GM12891 (cell line): Measurements from ENCODE around the gene PCNX1.
"Not testable (repeated sequence)": the region's sequence is repeated elsewhere in the genome, so short reads cannot be mapped to it uniquely, and the experiment has no call there.

Source experiments
- POLR2A ChIP-seq: IDR thresholded peaks from 2 replicates; pipeline ENCODE4 v1.6.1; 2011; ENCODE audit warnings: low read depth, low read length, control low read depth
- TAF1 ChIP-seq: IDR thresholded peaks from 2 replicates; pipeline ENCODE4 v1.6.1; 2011; ENCODE audit warnings: low read depth, low read length, control low read depth

DNA sequence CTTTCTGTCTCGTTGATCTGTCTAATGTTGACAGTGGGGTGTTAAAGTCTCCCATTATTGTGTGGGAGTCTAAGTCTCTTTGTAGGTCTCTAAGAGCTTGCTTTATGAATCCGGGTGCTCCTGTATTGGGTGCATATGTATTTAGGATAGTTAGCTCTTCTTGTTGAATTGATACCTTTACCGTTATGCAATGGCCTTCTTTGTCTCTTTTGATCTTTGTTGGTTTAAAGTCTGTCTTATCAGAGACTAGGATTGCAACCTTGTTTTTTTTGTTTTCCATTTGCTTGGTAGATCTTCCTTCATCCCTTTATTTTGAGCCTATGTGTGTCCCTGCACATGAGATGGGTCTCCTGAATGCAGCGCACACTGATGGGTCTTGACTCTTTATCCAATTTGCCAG, 32.4 kb downstream of the PCNX1 start:
- TF ChIP-seq POLR2A, TAF1: not testable (repeated sequence)
